IPS-NIHi7 (cell line): Measurements from ENCODE around the gene ABCC3.

Source experiments
- DNase-seq: peaks from one replicate; pipeline ENCODE4 v3.0.0; 2012; ENCODE audit warnings: mixed read lengths; ENCODE audit errors: extremely low spot score

Gene ABCC3

GRCh38 chr17:50737118-50737698 lies 102.5 kb downstream of the ABCC3 start:
- DNase-seq = no peak

- no peak for DNase-seq
Measured at GRCh38 chr17:50739098-50739497, 104.4 kb downstream of the ABCC3 start.
